Esophagus squamous epithelium (tissue), 4 donors: ENCODE data around the gene SLC20A1.
"Not testable (repeated sequence)": the region's sequence is repeated elsewhere in the genome, so short reads cannot be mapped to it uniquely, and the experiment has no call there.

ENCODE experiments used
- CTCF ChIP-seq, 6 experiments: fragments of 450-650 bp in 4 of 6; fragments of 200-600 bp in 2 of 6; sonication (generic) in 2 of 6; IDR thresholded peaks; one replicate each; pipeline ENCODE4 v1.5.1; 2016 to 2019; ENCODE audit warnings: antibody characterized with exemption in 6 of 6, mild to moderate bottlenecking in 4 of 6, moderate library complexity in 4 of 6
- POLR2A ChIP-seq, 4 donors: fragments of 450-650 bp; IDR thresholded peaks; one replicate each; pipeline ENCODE4 v1.6.1; 2017; ENCODE audit warnings: antibody characterized with exemption in 4 of 4, mild to moderate bottlenecking in 4 of 4, moderate library complexity in 3 of 4

- not testable (repeated sequence) for TF ChIP-seq CTCF, POLR2A (IDR thresholded peaks at IDR 0.05)
Observed at GRCh38 chr2:112612283-112612682, 33.5 kb upstream of the SLC20A1 start.
